Stomach (tissue), 4 donors: ENCODE data around the gene BTLA.

Source experiments
- EP300 ChIP-seq: sonication (generic); formaldehyde crosslinking; IDR thresholded peaks from one replicate; pipeline ENCODE4 v1.6.1; 2017; ENCODE audit warnings: antibody characterized with exemption
- POLR2A ChIP-seq, 4 donors: fragments of 450-650 bp; IDR thresholded peaks; one replicate each; pipeline ENCODE4 v1.6.1; 2016; ENCODE audit warnings: antibody characterized with exemption in 4 of 4, control low read depth in 2 of 4, mild to moderate bottlenecking in 1 of 4, moderate library complexity in 1 of 4
- POLR2AphosphoS5 ChIP-seq, 3 donors: sonication (generic); formaldehyde crosslinking; IDR thresholded peaks; one replicate each; pipeline ENCODE4 v1.6.1; 2016; ENCODE audit warnings: antibody characterized with exemption in 3 of 3
- TF ChIP-seq, protein P1 (sequence below), 7 experiments: fragments of 450-650 bp in 4 of 7; fragments of 200-600 bp in 3 of 7; sonication (generic) in 3 of 7; IDR thresholded peaks; one replicate each; pipeline ENCODE4 v1.5.1; 2016 to 2019; ENCODE audit warnings: antibody characterized with exemption in 7 of 7, control low read depth in 2 of 7, mild to moderate bottlenecking in 1 of 7

DNA sequence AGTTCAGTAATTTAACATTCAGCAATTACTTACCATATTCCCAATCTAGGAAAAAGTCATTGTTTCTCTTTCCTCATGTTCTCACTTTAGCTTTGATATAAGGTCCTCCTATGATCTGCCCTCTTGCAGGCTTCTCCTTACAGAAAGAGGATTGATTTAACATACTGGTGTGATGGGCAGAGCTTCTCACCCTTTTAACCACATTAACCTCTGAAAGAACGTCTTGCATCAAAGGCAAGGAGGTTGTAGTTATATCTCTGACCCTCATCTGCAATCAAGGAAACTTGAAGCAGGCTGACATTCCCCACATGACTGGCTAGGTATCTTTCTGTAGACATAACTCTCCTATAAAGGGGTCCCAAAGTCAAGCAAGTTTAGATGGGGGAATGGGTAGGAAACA, 39.5 kb downstream of the BTLA start:
- no peak for TF ChIP-seq EP300
- TF ChIP-seq, protein P1, sequence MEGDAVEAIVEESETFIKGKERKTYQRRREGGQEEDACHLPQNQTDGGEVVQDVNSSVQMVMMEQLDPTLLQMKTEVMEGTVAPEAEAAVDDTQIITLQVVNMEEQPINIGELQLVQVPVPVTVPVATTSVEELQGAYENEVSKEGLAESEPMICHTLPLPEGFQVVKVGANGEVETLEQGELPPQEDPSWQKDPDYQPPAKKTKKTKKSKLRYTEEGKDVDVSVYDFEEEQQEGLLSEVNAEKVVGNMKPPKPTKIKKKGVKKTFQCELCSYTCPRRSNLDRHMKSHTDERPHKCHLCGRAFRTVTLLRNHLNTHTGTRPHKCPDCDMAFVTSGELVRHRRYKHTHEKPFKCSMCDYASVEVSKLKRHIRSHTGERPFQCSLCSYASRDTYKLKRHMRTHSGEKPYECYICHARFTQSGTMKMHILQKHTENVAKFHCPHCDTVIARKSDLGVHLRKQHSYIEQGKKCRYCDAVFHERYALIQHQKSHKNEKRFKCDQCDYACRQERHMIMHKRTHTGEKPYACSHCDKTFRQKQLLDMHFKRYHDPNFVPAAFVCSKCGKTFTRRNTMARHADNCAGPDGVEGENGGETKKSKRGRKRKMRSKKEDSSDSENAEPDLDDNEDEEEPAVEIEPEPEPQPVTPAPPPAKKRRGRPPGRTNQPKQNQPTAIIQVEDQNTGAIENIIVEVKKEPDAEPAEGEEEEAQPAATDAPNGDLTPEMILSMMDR (IDR thresholded peaks at IDR 0.05), result no peak
- no peak for TF ChIP-seq POLR2AphosphoS5 (IDR thresholded peaks at IDR 0.05)
- no peak for TF ChIP-seq POLR2A (IDR thresholded peaks at IDR 0.05)
